ENCODE data around the gene NUBP2. TPM values are rescaled to one million over a fixed set of nuclear protein-coding genes. Genes with fewer than 3 reads are reported as not detected.

NUBP2 gene
- total RNA-seq, 2 donors from 2014 or later = 61.1 to 61.5 TPM

GRCh38 chr16:1818873-1819525, 36.2 kb downstream of the NUBP2 start:
- H3K9me3 ChIP-seq (ENCODE audit: control insufficient read depth, low read length) = no peaks in the 10 kb centered on the region
- peaks cover 28% of the 10 kb centered on the region for H3K36me3 ChIP-seq (ENCODE audit: control insufficient read depth, insufficient read depth, low read length)
- no peaks in the 10 kb centered on the region for H3K4me1 ChIP-seq (ENCODE audit: control insufficient read depth, insufficient read depth, low read length)
- H3K27me3 Mint-ChIP-seq (ENCODE audit: insufficient read depth) = no peaks in the 10 kb centered on the region
- peaks cover 1% of the 10 kb centered on the region for H3K4me1 Mint-ChIP-seq
- H3K9me3 Mint-ChIP-seq = no peaks in the 10 kb centered on the region
- no peak overlapping the region for H3K9ac ChIP-seq (ENCODE audit: extremely low read depth, low read length, poor library complexity, severe bottlenecking)
- H3K27ac ChIP-seq (ENCODE audit: low read depth, low read length) = no peak overlapping the region
- peak overlapping the region; percentile 65 for H3K27ac Mint-ChIP-seq
- TF ChIP-seq, protein P1, sequence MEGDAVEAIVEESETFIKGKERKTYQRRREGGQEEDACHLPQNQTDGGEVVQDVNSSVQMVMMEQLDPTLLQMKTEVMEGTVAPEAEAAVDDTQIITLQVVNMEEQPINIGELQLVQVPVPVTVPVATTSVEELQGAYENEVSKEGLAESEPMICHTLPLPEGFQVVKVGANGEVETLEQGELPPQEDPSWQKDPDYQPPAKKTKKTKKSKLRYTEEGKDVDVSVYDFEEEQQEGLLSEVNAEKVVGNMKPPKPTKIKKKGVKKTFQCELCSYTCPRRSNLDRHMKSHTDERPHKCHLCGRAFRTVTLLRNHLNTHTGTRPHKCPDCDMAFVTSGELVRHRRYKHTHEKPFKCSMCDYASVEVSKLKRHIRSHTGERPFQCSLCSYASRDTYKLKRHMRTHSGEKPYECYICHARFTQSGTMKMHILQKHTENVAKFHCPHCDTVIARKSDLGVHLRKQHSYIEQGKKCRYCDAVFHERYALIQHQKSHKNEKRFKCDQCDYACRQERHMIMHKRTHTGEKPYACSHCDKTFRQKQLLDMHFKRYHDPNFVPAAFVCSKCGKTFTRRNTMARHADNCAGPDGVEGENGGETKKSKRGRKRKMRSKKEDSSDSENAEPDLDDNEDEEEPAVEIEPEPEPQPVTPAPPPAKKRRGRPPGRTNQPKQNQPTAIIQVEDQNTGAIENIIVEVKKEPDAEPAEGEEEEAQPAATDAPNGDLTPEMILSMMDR (conservative IDR thresholded peaks at IDR 0.05) = no peak
- 92 to 95% methylated on average over 24 to 35 of the region's 35 CpGs for WGBS, 2 experiments (ENCODE audit: insufficient coverage in 1 of 2, insufficient read length in 1 of 2)
- H3K4me3 ChIP-seq (ENCODE audit: low read length) = no peak overlapping the region
- H3K27me3 ChIP-seq (ENCODE audit: control insufficient read depth, insufficient read depth, low read length, poor library complexity, severe bottlenecking) = no peaks in the 10 kb centered on the region
- peak; percentile 13 for DNase-seq
- H3K4me3 Mint-ChIP-seq = no peak overlapping the region
- H3K36me3 Mint-ChIP-seq (ENCODE audit: low read depth) = peaks cover 32% of the 10 kb centered on the region

DNA sequence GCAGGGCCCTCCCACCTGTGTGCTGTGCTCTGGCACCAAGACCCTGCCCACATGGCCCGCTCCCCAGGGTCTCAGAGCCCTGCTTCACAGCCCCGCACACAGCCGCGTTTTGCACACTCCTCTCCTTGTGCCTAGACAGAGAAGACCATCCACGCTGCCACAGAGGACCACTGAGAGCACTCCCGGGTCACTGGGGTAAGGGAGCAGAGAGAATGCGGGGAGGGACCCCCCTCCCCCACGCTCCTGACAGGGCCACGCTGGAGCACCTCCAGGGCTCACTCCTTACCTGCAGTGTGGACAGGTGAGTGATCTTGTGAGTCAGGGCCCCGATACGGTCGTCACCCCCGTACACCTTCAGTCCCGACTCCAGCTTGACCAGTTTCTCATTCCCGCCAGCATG, 36.9 kb downstream of the NUBP2 start:
- TF ChIP-seq, protein P1 (conservative IDR thresholded peaks at IDR 0.05) = no peak
- H3K27me3 Mint-ChIP-seq (ENCODE audit: insufficient read depth) = no peaks in the 10 kb centered on the region
- Histone ChIP-seq H3K36me3 (ENCODE audit: control insufficient read depth, insufficient read depth, low read length) (peaks cover 28% of the 10 kb centered on the region), H3K9me3 (ENCODE audit: control insufficient read depth, low read length) (no peaks in the 10 kb centered on the region), H3K9ac (ENCODE audit: extremely low read depth, low read length, poor library complexity, severe bottlenecking) (no peak overlapping the region), H3K27ac (ENCODE audit: low read depth, low read length) (no peak overlapping the region), H3K4me3 (ENCODE audit: low read length) (no peak overlapping the region), H3K27me3 (ENCODE audit: control insufficient read depth, insufficient read depth, low read length, poor library complexity, severe bottlenecking) (no peaks in the 10 kb centered on the region), H3K4me1 (ENCODE audit: control insufficient read depth, insufficient read depth, low read length) (no peaks in the 10 kb centered on the region)
- peak overlapping the region; percentile 65 for H3K27ac Mint-ChIP-seq
- peaks cover 1% of the 10 kb centered on the region for H3K4me1 Mint-ChIP-seq
- H3K4me3 Mint-ChIP-seq = no peak overlapping the region
- 94 to 95% methylated on average over 11 to 15 of the region's 15 CpGs for WGBS, 2 experiments (ENCODE audit: insufficient coverage in 1 of 2, insufficient read length in 1 of 2)
- H3K36me3 Mint-ChIP-seq (ENCODE audit: low read depth) = peaks cover 29% of the 10 kb centered on the region
- H3K9me3 Mint-ChIP-seq = no peaks in the 10 kb centered on the region
- DNase-seq = no peak

DNA sequence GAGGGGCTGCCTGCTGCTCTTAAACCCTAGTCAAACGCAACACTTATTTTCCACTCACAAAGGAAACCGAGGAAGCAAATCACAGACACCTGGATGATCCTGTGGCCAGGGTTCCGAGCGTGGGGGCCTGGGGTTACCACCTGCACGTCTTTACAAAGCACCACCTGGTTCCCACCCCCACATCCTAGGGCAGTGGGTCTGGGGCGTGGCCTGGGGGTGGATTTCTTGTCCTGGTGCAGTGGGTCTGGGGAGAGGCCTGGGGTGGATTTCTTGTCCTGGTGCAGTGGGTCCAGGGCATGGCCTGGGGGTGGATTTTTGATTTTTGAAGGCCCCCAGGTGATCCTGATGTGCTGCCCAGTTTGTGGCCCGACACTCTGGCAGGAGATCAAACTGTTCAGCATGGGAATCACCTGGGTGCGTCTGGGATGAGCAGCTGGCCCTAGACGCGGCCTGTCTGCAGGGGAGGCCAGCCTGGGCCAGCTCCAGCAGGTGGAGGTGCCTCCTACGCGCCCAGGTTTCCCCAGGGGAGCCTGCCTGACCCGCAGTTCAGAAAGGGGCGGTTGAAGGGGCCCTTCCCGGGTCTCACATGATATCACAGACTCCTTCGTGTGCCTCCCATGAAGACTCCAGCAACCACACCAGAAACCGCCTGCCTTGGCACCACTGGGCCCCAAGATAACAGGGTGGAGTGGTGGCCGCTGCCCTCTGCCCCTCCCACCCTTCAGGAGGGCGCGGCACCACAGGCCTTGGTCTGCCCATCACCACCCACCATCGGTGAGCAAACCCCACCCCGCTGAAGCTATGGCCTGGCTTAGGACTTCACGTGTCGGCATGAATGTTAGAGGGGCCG, 37.6 kb downstream of the NUBP2 start:
- H3K36me3 Mint-ChIP-seq (ENCODE audit: low read depth) = peaks cover 24% of the 10 kb centered on the region
- 94% methylated on average over 12 to 25 of the region's 25 CpGs for WGBS, 2 experiments (ENCODE audit: insufficient coverage in 1 of 2, insufficient read length in 1 of 2)
- TF ChIP-seq, protein P1 (conservative IDR thresholded peaks at IDR 0.05) = no peak
- H3K4me3 ChIP-seq (ENCODE audit: low read length) = no peak overlapping the region
- DNase-seq = peak; percentile 26
- H3K27me3 ChIP-seq (ENCODE audit: control insufficient read depth, insufficient read depth, low read length, poor library complexity, severe bottlenecking) = no peaks in the 10 kb centered on the region
- H3K4me1 ChIP-seq (ENCODE audit: control insufficient read depth, insufficient read depth, low read length) = no peaks in the 10 kb centered on the region
- H3K27me3 Mint-ChIP-seq (ENCODE audit: insufficient read depth) = no peaks in the 10 kb centered on the region
- H3K36me3 ChIP-seq (ENCODE audit: control insufficient read depth, insufficient read depth, low read length) = peaks cover 23% of the 10 kb centered on the region
- H3K9me3 ChIP-seq (ENCODE audit: control insufficient read depth, low read length) = no peaks in the 10 kb centered on the region
- no peaks in the 10 kb centered on the region for H3K9me3 Mint-ChIP-seq
- no peak overlapping the region for H3K27ac Mint-ChIP-seq
- peaks cover 1% of the 10 kb centered on the region for H3K4me1 Mint-ChIP-seq
- no peak overlapping the region for H3K4me3 Mint-ChIP-seq
- no peak overlapping the region for H3K27ac ChIP-seq (ENCODE audit: low read depth, low read length)
- no peak overlapping the region for H3K9ac ChIP-seq (ENCODE audit: extremely low read depth, low read length, poor library complexity, severe bottlenecking)
